Measurements from ENCODE around the gene C14orf180.

C14orf180 gene

GRCh38 chr14:104550340-104550860 lies 29.2 kb upstream of the C14orf180 start:
- no peak for FAIRE-seq

GRCh38 chr14:104550861-104551728 lies 28.5 kb upstream of the C14orf180 start:
- no peak for FAIRE-seq

DNA sequence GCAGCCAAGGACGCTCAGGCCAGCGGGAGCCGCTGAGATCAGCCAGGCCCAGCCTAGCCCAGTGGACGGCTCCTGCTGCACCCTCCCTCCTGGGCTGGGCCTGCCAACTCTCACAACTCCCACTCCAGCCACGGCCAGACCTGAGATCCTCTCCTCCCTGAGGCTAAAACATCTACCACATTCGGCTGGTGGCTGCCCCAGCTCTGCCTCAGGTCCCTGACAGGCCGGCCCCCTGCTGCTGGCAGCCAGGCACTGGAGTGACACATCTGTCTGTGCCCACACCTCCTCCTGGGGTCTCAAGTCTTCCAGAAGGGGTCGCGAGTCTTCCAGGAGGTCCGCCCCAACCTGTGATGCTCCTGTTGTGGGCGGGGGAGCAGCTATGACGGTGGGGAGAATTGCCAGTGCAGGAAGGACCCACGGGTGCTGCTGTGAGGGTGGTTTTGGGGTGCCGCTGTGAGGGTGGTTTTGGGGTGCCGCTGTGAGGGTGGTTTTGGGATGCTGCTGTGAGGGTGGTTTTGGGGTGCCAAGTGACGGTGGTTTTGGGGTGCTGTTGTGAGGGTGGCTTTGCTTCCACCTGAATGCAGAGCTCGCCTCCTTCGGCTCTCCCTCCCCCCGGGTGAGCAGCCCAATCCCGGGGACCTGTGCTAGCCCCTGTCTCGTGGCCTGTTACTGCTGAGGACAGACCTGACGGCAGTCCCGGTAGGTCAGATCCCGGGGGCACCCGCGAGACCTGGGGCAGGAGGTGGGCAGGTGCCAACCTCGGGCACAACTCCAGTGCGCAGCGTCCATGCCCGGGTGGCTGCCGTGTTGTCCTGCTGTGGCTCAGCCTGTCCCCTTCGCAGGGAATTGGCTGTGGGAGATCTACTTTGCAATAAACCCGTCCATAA lies 27.5 kb upstream of the C14orf180 start:
- no peak for FAIRE-seq

- FAIRE-seq: no peak
These were observed 26.8 kb upstream of the C14orf180 start for GRCh38 chr14:104552738-104553125.

GRCh38 chr14:104553166-104554087 lies 26.1 kb upstream of the C14orf180 start:
- FAIRE-seq: no peak

GRCh38 chr14:104554088-104554607 lies 25.4 kb upstream of the C14orf180 start:
- FAIRE-seq: no peak

DNA sequence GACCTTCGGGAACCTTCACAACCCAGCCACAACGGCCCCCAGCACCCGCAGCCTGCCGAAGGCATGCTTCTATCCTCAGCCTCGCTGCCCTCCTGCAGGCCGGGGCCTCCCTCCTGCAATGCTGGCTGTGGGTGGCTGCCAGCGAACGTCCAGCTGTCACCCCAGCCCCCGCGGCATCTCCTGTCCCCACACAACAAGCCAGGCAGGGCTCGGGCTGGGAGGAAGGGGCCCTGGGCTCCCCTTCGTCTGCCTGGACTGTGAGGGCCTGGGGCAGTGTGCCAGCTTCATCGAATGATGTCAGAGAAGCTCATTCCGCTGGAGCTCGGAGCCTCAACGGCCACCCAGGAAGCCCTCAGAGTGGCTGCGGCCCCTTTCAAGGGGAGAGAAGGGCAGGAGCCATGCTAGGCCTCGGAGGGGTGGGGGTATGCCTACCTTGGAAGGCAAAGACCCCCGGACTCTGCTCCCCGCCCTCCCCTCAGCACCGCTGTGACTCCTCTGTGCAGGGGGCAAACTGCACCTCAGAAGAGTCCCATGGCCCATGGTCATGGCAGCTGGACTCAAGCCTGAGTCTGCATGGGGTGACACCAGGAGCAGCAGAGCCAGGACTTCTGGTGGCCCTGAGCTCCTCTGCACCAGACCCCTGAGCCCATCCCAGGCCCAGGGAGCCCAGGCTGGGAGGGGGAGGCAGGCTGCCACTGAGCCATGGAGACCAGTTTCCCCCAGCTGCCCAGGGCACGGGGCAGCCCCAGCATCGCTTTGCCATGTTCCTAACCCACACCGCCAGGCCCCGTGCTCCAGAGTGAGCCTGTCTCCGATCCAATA lies 24.7 kb upstream of the C14orf180 start:
- FAIRE-seq: no peak

DNA sequence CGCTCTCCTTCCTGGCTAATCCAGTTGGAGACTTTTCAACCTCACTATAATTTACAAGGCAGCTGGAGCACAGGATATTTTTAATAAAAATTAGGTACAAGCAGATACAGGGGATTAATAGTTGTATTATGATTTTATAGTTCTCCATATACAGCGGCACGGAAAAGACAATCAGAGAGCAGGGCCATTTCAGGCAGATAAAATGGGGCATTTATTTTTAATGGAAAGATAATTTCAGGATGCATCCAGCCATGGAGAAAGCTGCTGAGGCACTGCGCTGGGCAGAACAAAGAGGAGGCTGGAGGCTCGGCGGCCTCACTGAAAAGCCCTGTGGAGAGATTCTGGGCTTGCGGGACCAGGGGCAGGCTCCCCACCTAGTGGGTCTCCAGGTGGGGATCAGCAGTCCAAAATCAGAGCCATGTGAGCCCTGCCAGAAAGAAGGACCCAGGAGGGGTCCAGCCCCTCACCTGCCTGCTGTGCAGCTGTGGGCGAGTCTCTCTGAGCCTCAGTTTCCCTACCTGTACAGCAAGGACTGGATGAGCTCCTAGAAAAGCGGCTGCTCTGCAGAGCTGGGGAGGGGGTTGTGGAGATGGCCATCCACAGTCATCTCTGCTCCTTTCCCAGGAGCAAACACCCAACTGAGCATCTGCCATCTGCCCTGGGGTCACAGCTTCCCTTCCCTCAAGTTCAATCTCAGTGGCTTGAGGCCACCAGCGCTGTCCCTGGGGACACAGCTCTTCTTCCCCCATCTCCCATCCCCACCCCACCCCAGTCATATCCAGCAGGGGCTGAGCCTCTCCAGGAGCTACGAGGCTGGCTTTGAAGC lies 23.9 kb upstream of the C14orf180 start:
- FAIRE-seq: no peak

DNA sequence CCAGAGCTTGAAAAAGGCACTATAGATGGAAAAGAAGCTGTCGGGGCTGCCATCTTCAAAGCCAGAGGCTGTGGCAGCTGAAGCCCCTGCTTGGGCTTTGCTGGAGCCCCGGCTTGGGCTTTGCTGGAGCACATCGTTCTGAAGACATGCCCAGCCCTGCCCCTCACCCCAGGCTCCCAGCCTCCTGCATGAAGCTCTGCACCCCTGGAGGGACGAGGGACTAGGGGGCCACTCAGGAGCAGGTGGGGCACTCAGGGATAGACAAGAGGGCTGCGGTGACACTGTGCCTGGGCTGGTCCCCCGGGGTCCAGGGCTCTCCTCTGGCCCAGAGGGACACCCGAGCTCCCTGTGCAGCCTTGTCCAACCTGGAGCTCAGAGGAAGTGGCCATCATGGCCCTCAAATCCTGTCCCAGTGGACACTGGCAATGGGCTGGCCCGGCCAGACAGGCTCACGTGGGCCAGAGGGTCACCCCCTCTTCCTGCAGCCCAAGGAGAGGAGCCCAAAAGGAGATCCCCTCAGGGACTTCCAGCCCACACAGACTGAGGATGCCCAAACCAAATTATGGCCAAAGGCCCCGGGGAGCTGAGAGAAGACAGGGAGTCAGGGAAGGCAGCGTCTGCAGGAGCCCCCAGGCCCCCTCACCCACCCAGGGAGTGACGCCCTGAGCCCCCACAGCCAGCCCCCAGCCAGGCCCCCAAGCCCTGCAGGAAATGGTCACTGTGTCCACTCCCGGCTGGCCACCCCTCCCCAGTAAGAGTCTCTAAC lies 23.1 kb upstream of the C14orf180 start:
- no peak for FAIRE-seq

GRCh38 chr14:104557086-104557485 lies 22.5 kb upstream of the C14orf180 start:
- no peak for FAIRE-seq

DNA sequence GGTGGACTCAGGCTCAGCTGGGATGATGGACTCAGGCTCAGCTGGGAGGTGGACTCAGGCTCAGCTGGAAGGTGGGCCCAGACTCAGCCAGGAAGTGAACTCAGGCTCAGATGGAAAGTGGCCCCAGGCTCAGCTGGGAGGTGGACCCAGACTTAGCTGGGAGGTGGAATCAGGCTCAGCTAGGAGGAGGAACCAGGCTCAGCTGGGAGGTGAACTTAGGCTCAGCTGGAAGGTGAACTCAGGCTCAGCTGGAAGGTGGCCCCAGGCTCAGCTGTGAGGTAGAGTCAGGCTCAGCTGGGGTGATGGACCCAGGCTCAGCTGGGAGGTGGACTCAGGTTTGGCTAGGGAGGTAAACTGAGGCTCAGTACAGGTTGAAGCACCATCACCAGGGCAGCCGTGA lies 21.8 kb upstream of the C14orf180 start:
- FAIRE-seq: no peak

- FAIRE-seq: no peak
These were observed 21.1 kb upstream of the C14orf180 start for GRCh38 chr14:104558231-104559027.

GRCh38 chr14:104559028-104559803 lies 20.3 kb upstream of the C14orf180 start:
- FAIRE-seq: no peak

- no peak for FAIRE-seq
These were observed 19.6 kb upstream of the C14orf180 start for GRCh38 chr14:104559804-104560585.

DNA sequence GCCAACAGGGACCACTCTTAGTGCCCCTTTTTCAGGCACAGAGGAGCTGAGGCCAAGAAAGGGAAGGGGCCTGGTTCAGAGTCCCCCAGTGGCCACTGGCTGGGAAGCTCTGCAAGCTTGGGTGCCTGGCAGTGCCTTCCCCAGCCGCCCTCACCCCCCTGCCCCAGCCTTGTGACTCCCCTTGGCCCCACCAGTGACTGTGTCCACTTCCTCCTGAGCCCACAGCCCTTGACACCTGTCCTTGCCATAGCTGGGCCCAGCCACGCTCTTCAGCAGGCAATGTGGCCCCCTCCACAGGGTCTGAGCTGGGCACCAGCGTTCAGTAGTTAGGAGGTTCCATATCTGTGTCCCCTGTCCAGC lies 19.0 kb upstream of the C14orf180 start:
- no peak for FAIRE-seq

GRCh38 chr14:104561124-104561557 lies 18.4 kb upstream of the C14orf180 start:
- FAIRE-seq: no peak
